Activated CD4-positive, CD25-positive, alpha-beta regulatory T cell treated with anti-CD3 and anti-CD28 coated beads, Interleukin-2, amount 50 U/mL, for 16 hours (primary cell): Measurements from ENCODE around the gene PALS2.

ENCODE experiments used
- DNase-seq: peaks from one replicate; pipeline ENCODE4 v3.0.0-alpha.2; 2020; ENCODE audit warnings: low read depth, low spot score

The PALS2 gene

GRCh38 chr7:24572997-24573553 lies at the start of gene PALS2:
Gene PALS2 (plus strand): TSS chr7:24573452. CDS start chr7:24623668, 50,216 bp downstream.
- DNase-seq: peak; percentile 54

GRCh38 chr7:24531255-24531654 lies 42.0 kb upstream of the PALS2 start:
- DNase-seq: no peak

- DNase-seq: no peak
Measured at GRCh38 chr7:24536682-24537081, 36.6 kb upstream of the PALS2 start.

- DNase-seq: no peak
Measured at GRCh38 chr7:24540956-24541355, 32.3 kb upstream of the PALS2 start.

- DNase-seq: no peak
Measured at GRCh38 chr7:24545215-24545614, 28.0 kb upstream of the PALS2 start.

- DNase-seq: no peak
Measured at GRCh38 chr7:24548390-24548789, 24.9 kb upstream of the PALS2 start.

GRCh38 chr7:24549991-24550390 lies 23.3 kb upstream of the PALS2 start:
- no peak for DNase-seq

- DNase-seq: no peak
Measured at GRCh38 chr7:24555184-24555583, 18.1 kb upstream of the PALS2 start.

GRCh38 chr7:24555719-24556118 lies 17.5 kb upstream of the PALS2 start:
- no peak for DNase-seq

- DNase-seq: no peak
Measured at GRCh38 chr7:24560772-24561171, 12.5 kb upstream of the PALS2 start.

- DNase-seq: no peak
Measured at GRCh38 chr7:24566274-24566673, 7.0 kb upstream of the PALS2 start.

GRCh38 chr7:24570983-24571382 lies 2.3 kb upstream of the PALS2 start:
- no peak for DNase-seq

- DNase-seq: no peak
Measured at GRCh38 chr7:24572016-24572392, 1.2 kb upstream of the PALS2 start.

- DNase-seq: no peak
Measured at GRCh38 chr7:24572393-24572996, 757 bp upstream of the PALS2 start.

GRCh38 chr7:24573554-24574338 lies 494 bp downstream of the PALS2 start:
- DNase-seq: no peak

GRCh38 chr7:24574386-24574785 lies 1.1 kb downstream of the PALS2 start:
- no peak for DNase-seq

GRCh38 chr7:24574950-24575349 lies 1.7 kb downstream of the PALS2 start:
- DNase-seq: no peak

- DNase-seq: no peak
Measured at GRCh38 chr7:24576171-24577025, 3.1 kb downstream of the PALS2 start.

GRCh38 chr7:24578052-24578451 lies 4.8 kb downstream of the PALS2 start:
- no peak for DNase-seq

GRCh38 chr7:24580283-24580946 lies 7.2 kb downstream of the PALS2 start:
- DNase-seq: no peak

GRCh38 chr7:24582166-24582565 lies 8.9 kb downstream of the PALS2 start:
- no peak for DNase-seq

- no peak for DNase-seq
Measured at GRCh38 chr7:24587853-24588252, 14.6 kb downstream of the PALS2 start.
